GM19240 (cell line): Measurements from ENCODE around the gene ERLIN1.
A peak's percentile ranks its signal among the peaks of the same experiment; 100 is the strongest.

Experiments
- DNase-seq: peaks from one replicate; pipeline ENCODE4 v3.0.0; 2011; ENCODE audit warnings: low spot score; ENCODE audit not compliant: insufficient read length

The ERLIN1 gene

GRCh38 chr10:100185364-100186252 lies at the start of gene ERLIN1:
Gene ERLIN1, minus strand, starts transcription at chr10:100186029. Its CDS starts 403 bp downstream, at chr10:100185626.
- DNase-seq = peak; percentile 76

- no peak for DNase-seq
Measured at GRCh38 chr10:100232101-100232500, 46.3 kb upstream of the ERLIN1 start.

GRCh38 chr10:100229819-100230422 lies 44.1 kb upstream of the ERLIN1 start:
- DNase-seq = no peak

GRCh38 chr10:100223879-100224278 lies 38.0 kb upstream of the ERLIN1 start:
- DNase-seq = no peak

GRCh38 chr10:100222529-100222928 lies 36.7 kb upstream of the ERLIN1 start:
- DNase-seq = no peak

- DNase-seq = no peak
Measured at GRCh38 chr10:100216006-100216405, 30.2 kb upstream of the ERLIN1 start.

- DNase-seq = no peak
Measured at GRCh38 chr10:100209303-100209702, 23.5 kb upstream of the ERLIN1 start.

GRCh38 chr10:100208276-100208675 lies 22.4 kb upstream of the ERLIN1 start:
- no peak for DNase-seq

GRCh38 chr10:100204370-100204769 lies 18.5 kb upstream of the ERLIN1 start:
- no peak for DNase-seq

- DNase-seq = no peak
Measured at GRCh38 chr10:100201549-100201948, 15.7 kb upstream of the ERLIN1 start.

GRCh38 chr10:100194711-100195110 lies 8.9 kb upstream of the ERLIN1 start:
- no peak for DNase-seq

GRCh38 chr10:100192350-100192749 lies 6.5 kb upstream of the ERLIN1 start:
- no peak for DNase-seq

GRCh38 chr10:100186253-100187212 lies 704 bp upstream of the ERLIN1 start:
- DNase-seq = no peak

- DNase-seq = no peak
Measured at GRCh38 chr10:100184840-100185239, 989 bp downstream of the ERLIN1 start.

- DNase-seq = no peak
Measured at GRCh38 chr10:100184426-100184825, 1.4 kb downstream of the ERLIN1 start.

- no peak for DNase-seq
Measured at GRCh38 chr10:100183481-100183880, 2.3 kb downstream of the ERLIN1 start.

GRCh38 chr10:100182908-100183307 lies 2.9 kb downstream of the ERLIN1 start:
- DNase-seq = no peak

GRCh38 chr10:100182281-100182680 lies 3.5 kb downstream of the ERLIN1 start:
- DNase-seq = no peak

GRCh38 chr10:100175875-100176274 lies 10.0 kb downstream of the ERLIN1 start:
- no peak for DNase-seq

GRCh38 chr10:100174699-100175677 lies 10.8 kb downstream of the ERLIN1 start:
- DNase-seq = no peak
